GM12874 (cell line): ENCODE measurements around the gene FAM222B.

Experiments
- CTCF ChIP-seq: IDR thresholded peaks from 2 replicates; pipeline ENCODE4 v1.5.1; 2011; ENCODE audit warnings: low read depth, mild to moderate bottlenecking, control low read depth, low read length, moderate library complexity; ENCODE audit not compliant: insufficient read depth

The FAM222B gene

GRCh38 chr17:28706471-28707338 is 135.9 kb downstream of the FAM222B start:
- TF ChIP-seq CTCF, result no peak
